H1 (cell line): ENCODE measurements around the gene AAK1. TPM values are rescaled to one million over a fixed set of nuclear protein-coding genes. Genes with fewer than 3 reads are reported as not detected.

ENCODE experiments used
- ATF2 ChIP-seq: IDR thresholded peaks from 2 replicates; pipeline ENCODE4 v1.6.1; 2012; ENCODE audit warnings: low read length, inconsistent platforms
- CHD7 ChIP-seq: fragments of 300-600 bp; sonication (generic); IDR thresholded peaks from 2 replicates; pipeline ENCODE4 v1.7.1; 2012; ENCODE audit warnings: low read length, moderate library complexity, mild to moderate bottlenecking, inconsistent platforms; ENCODE audit not compliant: insufficient replicate concordance
- EZH2 ChIP-seq: fragments of 200-600 bp; sonication (generic); IDR thresholded peaks from 2 replicates; pipeline ENCODE4 v1.7.1; 2012; ENCODE audit warnings: low read depth, mild to moderate bottlenecking, moderate library complexity, low read length, inconsistent platforms; ENCODE audit not compliant: severe bottlenecking
- TCF12 ChIP-seq: IDR thresholded peaks from 2 replicates; pipeline ENCODE4 v1.6.1; 2011; ENCODE audit warnings: low read depth, mild to moderate bottlenecking, low read length
- polyA plus RNA-seq, 7 experiments: library from polyadenylated mRNA; depleted of rRNA in 3 of 7; stranded (reverse) in 5 of 7; unstranded in 2 of 7; fragments of >200 nt in 5 of 7; fragments of 200-250 nt in 2 of 7; gene quantifications; 1 replicate in 5 of 7; 2 replicates in 1 of 7; 4 replicates in 1 of 7; pipeline versions ENCODE4 v1.2.1 to v1.2.3, GENCODE V29; 2011 to 2013; ENCODE audit warnings: missing spikeins in 2 of 7, mixed read lengths in 2 of 7
- total RNA-seq: library from RNA; stranded (reverse); fragmentation: NEBNext Ultra II Directional; extraction: Animal tissue kit (Norgen Biotek cat#: 25700); gene quantifications from 2 replicates; pipeline ENCODE4 v1.2.1, GENCODE V29; 2021

Gene AAK1
- total and polyA plus RNA-seq, 2 of the 8 experiments (the other 6 are each of a cell fraction or from before 2014, with no cell fraction given), result 10.0 to 40.5 TPM

- TF ChIP-seq CHD7 (no peak), ATF2 (no peak), TCF12 (no peak), EZH2 (no peak)
- TF ChIP-seq, all 59 proteins: peak for 0
Observed at GRCh38 chr2:69624611-69625010, 18.9 kb downstream of the AAK1 start (continued).
